ENCODE data around the gene CRY1. TPM values are rescaled to one million over a fixed set of nuclear protein-coding genes. Genes with fewer than 3 reads are reported as not detected.

CRY1 gene
- total RNA-seq (ENCODE audit: low replicate concordance), result 2.8 and 13.2 TPM in 2 replicates

DNA sequence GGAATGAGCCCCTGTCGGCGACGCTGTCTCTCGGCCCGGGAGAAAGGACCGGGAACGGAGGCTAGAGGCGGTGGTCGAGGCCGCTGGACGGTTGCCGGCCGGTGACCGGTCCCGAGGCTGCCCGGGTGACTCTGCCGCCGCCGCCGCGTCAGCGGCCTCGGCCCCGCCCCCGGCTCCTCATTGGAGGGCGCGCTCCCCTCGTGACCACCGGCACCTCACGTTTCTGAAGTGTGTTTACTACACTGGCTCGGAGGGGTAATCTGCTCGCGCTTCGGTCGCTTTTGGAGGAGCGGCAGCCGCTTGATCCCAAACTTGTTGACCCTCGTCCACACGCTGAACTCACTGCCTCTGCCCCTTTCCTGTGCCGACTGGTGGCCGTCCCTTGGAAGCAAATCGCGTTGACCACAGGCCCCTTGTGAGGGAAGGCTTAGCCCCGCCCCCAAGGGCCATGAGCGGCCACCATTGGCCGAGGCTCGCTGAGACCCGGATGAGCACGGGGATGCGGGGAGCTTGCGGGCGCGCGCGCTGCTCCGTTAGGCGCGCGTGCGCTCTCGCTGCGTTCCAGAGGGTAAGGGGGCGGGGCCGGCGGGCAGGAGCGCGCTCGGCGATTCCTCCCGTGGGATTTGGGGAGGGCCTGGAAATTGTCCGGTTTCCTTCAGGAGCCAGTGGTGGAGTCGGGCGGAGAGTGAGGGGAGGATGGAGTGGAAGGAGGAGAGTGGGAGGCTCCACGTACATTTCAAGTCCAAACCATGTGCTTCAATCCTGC lies at the start of gene CRY1:
CRY1 (minus strand) TSS at position 133 of the 766 bp plus-strand sequence. CDS start 588 bp downstream, outside the sequence.

DNA sequence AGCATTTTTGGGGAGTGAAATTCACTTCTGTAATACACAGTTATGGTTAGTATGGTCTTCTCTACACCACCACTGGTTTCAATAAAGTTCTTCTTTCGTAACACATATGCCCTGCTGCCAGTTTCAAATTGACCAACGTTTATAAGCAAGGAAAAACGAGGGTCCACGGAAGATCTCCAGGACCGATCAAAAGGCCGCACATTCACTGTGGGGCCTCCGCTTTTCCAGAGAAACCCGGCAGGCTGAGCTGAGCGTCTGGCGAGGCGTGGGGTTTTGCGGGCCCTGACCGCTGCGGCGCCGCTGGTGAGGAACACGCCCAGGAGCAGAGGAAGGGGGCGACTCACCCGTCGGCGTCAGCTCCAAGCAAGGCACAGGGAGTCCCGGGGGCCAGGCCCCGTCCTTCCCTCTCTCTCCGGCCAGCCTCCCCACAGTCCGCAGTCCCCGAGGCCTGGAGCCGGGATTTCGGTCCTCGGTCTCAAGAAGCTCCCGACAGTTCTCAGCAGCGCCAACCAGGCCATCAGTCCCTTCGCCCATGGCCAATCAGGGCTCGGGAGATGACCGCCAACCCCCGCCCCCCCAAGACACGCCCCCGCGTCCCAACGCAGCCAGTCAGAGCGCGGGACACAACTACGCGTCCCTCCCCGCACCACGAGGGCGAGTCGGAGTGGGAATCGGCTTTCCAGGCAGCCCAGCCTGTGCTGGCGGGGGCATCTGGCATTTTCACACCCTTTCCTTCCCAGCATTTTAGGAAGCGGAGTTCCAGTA lies 106.5 kb downstream of the CRY1 start, which contains the start of gene MTERF2:
MTERF2 (minus strand) TSS at position 522 of the 765 bp plus-strand sequence. CDS start 8,432 bp downstream, outside the sequence.

DNA sequence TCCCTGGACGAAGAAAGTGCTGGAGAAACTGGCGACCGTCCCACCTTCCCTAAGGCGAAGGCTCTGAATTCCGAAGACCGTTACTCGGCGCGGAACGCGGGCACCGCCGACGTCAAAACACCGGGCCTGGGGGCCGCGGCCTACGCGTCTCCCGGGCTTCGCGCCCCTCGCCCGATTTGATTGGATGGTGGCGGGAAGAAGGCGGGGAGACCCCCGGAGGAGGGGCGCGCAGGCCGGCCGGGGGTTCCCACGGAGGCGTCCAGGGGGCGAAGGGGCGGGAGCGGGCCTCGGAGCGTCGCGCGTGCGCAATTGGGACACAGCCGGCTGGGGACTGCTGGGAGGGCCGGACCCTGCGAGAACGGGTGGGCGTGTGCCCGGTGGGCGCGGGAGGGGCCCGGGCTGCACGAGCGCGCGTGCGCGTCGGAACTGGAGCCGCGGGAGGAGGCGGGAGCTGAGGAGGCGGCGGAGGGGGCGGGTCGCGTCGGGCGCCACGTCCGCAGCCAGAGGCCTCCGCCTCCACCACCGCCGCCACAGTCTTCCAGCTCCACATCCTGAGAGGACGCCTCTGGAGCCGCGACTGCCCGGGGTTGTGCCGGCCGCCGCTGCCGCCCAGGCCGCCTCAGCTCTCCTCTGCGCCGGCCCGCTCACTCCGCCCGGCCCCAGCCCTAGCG lies 137.8 kb downstream of the CRY1 start, which contains the start of gene TMEM263:
TMEM263 (plus strand) TSS at position 531 of the 671 bp plus-strand sequence. CDS start 11,210 bp downstream, outside the sequence.

Other genes starting within 250 kb of the CRY1 start
- gene TMEM263, start 137.6 kb downstream of the CRY1 start, total RNA-seq (ENCODE audit: low replicate concordance), result 119 and 120 TPM in 2 replicates
- 2.6 and 5.4 TPM in 2 replicates for gene MTERF2, start 106.4 kb downstream of the CRY1 start, total RNA-seq (ENCODE audit: low replicate concordance)

All from smooth muscle cell of the coronary artery (primary cell).